B cell (primary cell): ENCODE data around the gene CPD. TPM values are rescaled to one million over a fixed set of nuclear protein-coding genes. Genes with fewer than 3 reads are reported as not detected.
"Not testable (repeated sequence)": the region's sequence is repeated elsewhere in the genome, so short reads cannot be mapped to it uniquely, and the experiment has no call there.

Experiments
- ATAC-seq: fragments of 200-7000 bp; cut with Tn5 transposase; one replicate; pipeline ENCODE4 v1.10.0; 2021; ENCODE audit warnings: low read depth, mild to moderate bottlenecking, moderate number of reproducible peaks, moderate library complexity
- CTCF ChIA-PET: fragments of 350-600 bp; sonication (Branson Sonifier 250); formaldehyde crosslinking; loops from one replicate; lab custom pipeline; 2021; ENCODE audit warnings: antibody characterized with exemption, inconsistent platforms; lab: Charles Lee
- POLR2A ChIA-PET: fragments of 350-600 bp; sonication (Branson Sonifier 250); formaldehyde crosslinking; loops from one replicate; lab custom pipeline; 2021; ENCODE audit warnings: antibody characterized with exemption; lab: Charles Lee
- DNase-seq: peaks from one replicate; pipeline ENCODE4 v3.0.0; 2013
- H2AFZ ChIP-seq: 2 replicates; pipeline ENCODE4 v1.6.1; 2012; ENCODE audit warnings: mild to moderate bottlenecking, low read depth, low read length; ENCODE audit not compliant: insufficient read depth, poor library complexity, severe bottlenecking
- H3K27ac ChIP-seq, 2 donors: 1 replicate in 1 of 2; 2 replicates in 1 of 2; pipeline ENCODE4 v1.5.1; 2012 to 2013; ENCODE audit warnings: low read length in 2 of 2, mild to moderate bottlenecking in 2 of 2, moderate library complexity in 1 of 2
- H3K27me3 ChIP-seq, 4 experiments: fragments of 200-600 bp in 1 of 4; sonication (generic) in 1 of 4; replicated peaks in 1 of 4; 1 replicate in 2 of 4; 2 replicates in 2 of 4; pipeline versions ENCODE4 v1.6.1 to v1.7.0; 2013 to 2016; ENCODE audit warnings: low read length in 3 of 4, mild to moderate bottlenecking in 2 of 4, mixed read lengths in 1 of 4, moderate library complexity in 1 of 4; ENCODE audit not compliant: insufficient read depth in 4 of 4, control insufficient read depth in 3 of 4; ENCODE audit errors: control extremely low read depth in 1 of 4
- H3K36me3 ChIP-seq, 2 experiments: replicated peaks in 1 of 2; 1 replicate in 1 of 2; 2 replicates in 1 of 2; pipeline versions ENCODE4 v1.6.1 to v1.7.1; 2013; ENCODE audit warnings: low read length in 1 of 2; ENCODE audit not compliant: insufficient read depth in 2 of 2, control insufficient read depth in 1 of 2; ENCODE audit errors: control extremely low read depth in 1 of 2, extremely low read depth in 1 of 2
- H3K4me1 ChIP-seq, 2 donors: fragments of 200-600 bp in 1 of 2; sonication (generic) in 1 of 2; 1 replicate in 1 of 2; 2 replicates in 1 of 2; pipeline versions ENCODE4 v1.5.1 to v1.6.1; 2013 to 2017; ENCODE audit warnings: low read length in 2 of 2; ENCODE audit not compliant: control insufficient read depth in 2 of 2, insufficient read depth in 2 of 2
- H3K4me2 ChIP-seq: replicated peaks from 2 replicates; pipeline ENCODE3; 2012; ENCODE audit warnings: mild to moderate bottlenecking, low read depth, low read length; ENCODE audit not compliant: poor library complexity, severe bottlenecking
- H3K4me3 ChIP-seq, 5 experiments: fragments of 200-600 bp in 1 of 5; sonication (generic) in 1 of 5; 1 replicate in 3 of 5; 2 replicates in 2 of 5; pipeline versions ENCODE4 v1.5.1 to v1.7.0; 2011 to 2016; ENCODE audit warnings: low read length in 4 of 5, mild to moderate bottlenecking in 4 of 5, low read depth in 2 of 5, control low read depth in 1 of 5, moderate library complexity in 1 of 5; ENCODE audit not compliant: insufficient read depth in 1 of 5; ENCODE audit errors: control extremely low read depth in 1 of 5, extremely low read depth in 1 of 5
- H3K79me2 ChIP-seq: fragments of 200-600 bp; sonication (generic); one replicate; pipeline ENCODE4 v1.6.0; 2016; ENCODE audit warnings: low read length; ENCODE audit not compliant: control insufficient read depth, insufficient read depth
- H3K9ac ChIP-seq: fragments of 200-600 bp; sonication (generic); 2 replicates; pipeline ENCODE4 v1.6.1; 2017; ENCODE audit warnings: mild to moderate bottlenecking, low read length, moderate library complexity
- H3K9me3 ChIP-seq, 3 donors: one replicate each; pipeline versions ENCODE4 v1.6.1 to v1.7.1; 2013; ENCODE audit warnings: low read length in 2 of 3; ENCODE audit not compliant: control insufficient read depth in 2 of 3, insufficient read depth in 1 of 3; ENCODE audit errors: control extremely low read depth in 1 of 3
- H4K20me1 ChIP-seq: 2 replicates; pipeline ENCODE4 v1.6.0; 2012; ENCODE audit warnings: mild to moderate bottlenecking, low read length; ENCODE audit not compliant: insufficient read depth, control insufficient read depth, poor library complexity, severe bottlenecking
- H3K27ac Mint-ChIP-seq: one replicate; pipeline ENCODE4 v1.8.0; 2021; ENCODE audit warnings: mixed read lengths
- H3K27me3 Mint-ChIP-seq: one replicate; pipeline ENCODE4 v1.8.0; 2021; ENCODE audit warnings: mixed read lengths
- H3K4me1 Mint-ChIP-seq: one replicate; pipeline ENCODE4 v1.8.0; 2021; ENCODE audit warnings: mixed read lengths
- H3K4me3 Mint-ChIP-seq: one replicate; pipeline ENCODE4 v1.8.0; 2021; ENCODE audit warnings: mixed read lengths
- H3K9me3 Mint-ChIP-seq: one replicate; pipeline ENCODE4 v1.8.0; 2022; ENCODE audit warnings: mixed read lengths; ENCODE audit not compliant: insufficient read depth
- EZH2 ChIP-seq: IDR thresholded peaks from 2 replicates; pipeline ENCODE4 v1.6.1; 2012; ENCODE audit warnings: borderline replicate concordance, low read depth, mild to moderate bottlenecking, moderate library complexity, low read length; ENCODE audit not compliant: insufficient read depth, poor library complexity, severe bottlenecking
- WGBS: methylation state at CpG from one replicate; pipeline ENCODE4 v1.1.5; 2013; ENCODE audit warnings: missing lambda C conversion rate; ENCODE audit not compliant: insufficient coverage; 5-methylcytosine and 5-hydroxymethylcytosine counted together
- intact Hi-C: fragments of 100-400 bp; cut with micrococcal nuclease; formaldehyde crosslinking; loops from one replicate; pipeline ENCODE4 v1.10.0; 2022
- polyA plus RNA-seq: library from polyadenylated mRNA; depleted of rRNA; stranded (reverse); fragments of >200 nt; gene quantifications from 2 replicates; pipeline ENCODE4 v1.2.3, GENCODE V29; 2012
- total RNA-seq, 2 donors: library from RNA; stranded (reverse); fragments of 120-200 nt in 1 of 2; gene quantifications; 1 replicate in 1 of 2; 2 replicates in 1 of 2; pipeline versions ENCODE4 v1.2.3 to v1.2.4, GENCODE V29; 2013 to 2022
- TF ChIP-seq, protein P1 (sequence below): fragments of 200-600 bp; IDR thresholded peaks from one replicate; pipeline ENCODE4 v1.8.0; 2022; ENCODE audit warnings: antibody characterized with exemption, mild to moderate bottlenecking

CPD gene
- total and polyA plus RNA-seq, 2 donors (not counting 1 experiment from before 2014, with no cell fraction given) = 1.5 to 15.6 TPM

DNA sequence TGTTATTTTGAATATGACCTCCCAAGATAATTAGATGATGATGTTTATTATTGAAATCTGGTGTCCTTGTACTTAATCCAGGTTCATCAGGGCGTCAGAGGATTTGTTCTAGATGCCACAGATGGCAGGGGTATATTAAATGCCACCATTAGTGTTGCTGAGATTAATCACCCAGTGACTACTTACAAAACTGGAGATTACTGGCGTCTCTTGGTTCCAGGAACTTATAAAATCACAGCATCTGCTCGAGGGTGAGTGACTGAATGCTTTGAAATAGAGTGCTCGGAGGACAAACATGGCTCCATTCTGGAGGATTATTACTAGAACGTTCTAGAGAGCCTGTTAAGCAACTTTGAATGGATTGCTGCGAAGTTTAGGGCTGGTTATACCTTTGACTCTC is 65.0 kb downstream of the CPD start:
- Histone ChIP-seq H3K79me2 (no peaks in the 10 kb centered on the region), H3K9ac (no peak overlapping the region), H3K36me3 (peaks cover 0 to 5% of the 10 kb centered on the region in 2 experiments), H3K4me2 (no peak overlapping the region), H4K20me1 (no peaks in the 10 kb centered on the region), H3K27ac (no peak overlapping the region), H3K4me1 (no peaks in the 10 kb centered on the region), H3K27me3 (no peaks in the 10 kb centered on the region), H3K9me3 (no peaks in the 10 kb centered on the region), H3K4me3 (no peak overlapping the region), H2AFZ (no peak overlapping the region)
- intact Hi-C loops = no loop called here
- no peak overlapping the region for H3K4me3 Mint-ChIP-seq
- ATAC-seq (no peak), DNase-seq (no peak)
- TF ChIP-seq EZH2 = no peak
- TF ChIP-seq, protein P1, sequence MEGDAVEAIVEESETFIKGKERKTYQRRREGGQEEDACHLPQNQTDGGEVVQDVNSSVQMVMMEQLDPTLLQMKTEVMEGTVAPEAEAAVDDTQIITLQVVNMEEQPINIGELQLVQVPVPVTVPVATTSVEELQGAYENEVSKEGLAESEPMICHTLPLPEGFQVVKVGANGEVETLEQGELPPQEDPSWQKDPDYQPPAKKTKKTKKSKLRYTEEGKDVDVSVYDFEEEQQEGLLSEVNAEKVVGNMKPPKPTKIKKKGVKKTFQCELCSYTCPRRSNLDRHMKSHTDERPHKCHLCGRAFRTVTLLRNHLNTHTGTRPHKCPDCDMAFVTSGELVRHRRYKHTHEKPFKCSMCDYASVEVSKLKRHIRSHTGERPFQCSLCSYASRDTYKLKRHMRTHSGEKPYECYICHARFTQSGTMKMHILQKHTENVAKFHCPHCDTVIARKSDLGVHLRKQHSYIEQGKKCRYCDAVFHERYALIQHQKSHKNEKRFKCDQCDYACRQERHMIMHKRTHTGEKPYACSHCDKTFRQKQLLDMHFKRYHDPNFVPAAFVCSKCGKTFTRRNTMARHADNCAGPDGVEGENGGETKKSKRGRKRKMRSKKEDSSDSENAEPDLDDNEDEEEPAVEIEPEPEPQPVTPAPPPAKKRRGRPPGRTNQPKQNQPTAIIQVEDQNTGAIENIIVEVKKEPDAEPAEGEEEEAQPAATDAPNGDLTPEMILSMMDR = no peak
- WGBS = 96% methylated on average over 3 of the region's 6 CpGs
- H3K4me1 Mint-ChIP-seq = no peaks in the 10 kb centered on the region
- no peak overlapping the region for H3K27ac Mint-ChIP-seq
- no peaks in the 10 kb centered on the region for H3K27me3 Mint-ChIP-seq
- POLR2A ChIA-PET = no interaction called here
- CTCF ChIA-PET = no interaction called here
- no peaks in the 10 kb centered on the region for H3K9me3 Mint-ChIP-seq

DNA sequence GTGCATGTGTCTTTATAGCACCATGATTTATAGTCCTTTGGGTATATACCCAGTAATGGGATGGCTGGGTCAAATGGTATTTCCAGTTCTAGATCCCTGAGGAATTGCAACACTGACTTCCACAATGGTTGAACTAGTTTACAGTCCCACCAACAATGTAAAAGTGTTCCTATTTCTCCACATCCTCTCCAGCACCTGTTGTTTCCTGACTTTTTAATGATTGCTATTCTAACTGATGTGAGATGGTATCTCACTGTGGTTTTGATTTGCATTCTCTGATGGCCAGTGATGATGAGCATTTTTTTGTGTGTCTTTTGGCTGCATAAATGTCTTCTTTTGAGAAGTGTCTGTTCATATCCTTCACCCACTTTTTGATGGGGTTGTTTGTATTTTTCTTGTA is 67.9 kb downstream of the CPD start:
- H3K4me2 ChIP-seq, CTCF ChIA-PET: not testable (repeated sequence)

More for the DNA sequence above, 67.9 kb downstream of the CPD start:
- H3K27me3 Mint-ChIP-seq, H3K4me3 Mint-ChIP-seq, H3K36me3 ChIP-seq, intact Hi-C loops, H3K9me3 ChIP-seq, H3K9ac ChIP-seq, H3K27ac ChIP-seq, H3K27ac Mint-ChIP-seq, H3K9me3 Mint-ChIP-seq, ATAC-seq, H3K4me3 ChIP-seq, POLR2A ChIA-PET, H3K4me1 ChIP-seq, DNase-seq, H2AFZ ChIP-seq, H3K27me3 ChIP-seq, H3K4me1 Mint-ChIP-seq, H3K79me2 ChIP-seq, H4K20me1 ChIP-seq: not testable (repeated sequence)
